PC-9 (cell line): ENCODE results near the gene MYBL2.

Source experiments
- EZH2 ChIP-seq: fragments of 200-600 bp; sonication (generic); IDR thresholded peaks from 2 replicates; pipeline ENCODE4 v1.8.0; 2017; ENCODE audit warnings: antibody characterized with exemption, low read depth
- TF ChIP-seq, protein P1 (sequence below): fragments of 200-600 bp; sonication (generic); conservative IDR thresholded peaks from 2 replicates; pipeline ENCODE4 v1.6.1; 2017; ENCODE audit warnings: mixed run types, antibody characterized with exemption, mild to moderate bottlenecking, moderate library complexity

GRCh38 chr20:43723186-43723585 is 56.3 kb downstream of the MYBL2 start:
- TF ChIP-seq, protein P1, sequence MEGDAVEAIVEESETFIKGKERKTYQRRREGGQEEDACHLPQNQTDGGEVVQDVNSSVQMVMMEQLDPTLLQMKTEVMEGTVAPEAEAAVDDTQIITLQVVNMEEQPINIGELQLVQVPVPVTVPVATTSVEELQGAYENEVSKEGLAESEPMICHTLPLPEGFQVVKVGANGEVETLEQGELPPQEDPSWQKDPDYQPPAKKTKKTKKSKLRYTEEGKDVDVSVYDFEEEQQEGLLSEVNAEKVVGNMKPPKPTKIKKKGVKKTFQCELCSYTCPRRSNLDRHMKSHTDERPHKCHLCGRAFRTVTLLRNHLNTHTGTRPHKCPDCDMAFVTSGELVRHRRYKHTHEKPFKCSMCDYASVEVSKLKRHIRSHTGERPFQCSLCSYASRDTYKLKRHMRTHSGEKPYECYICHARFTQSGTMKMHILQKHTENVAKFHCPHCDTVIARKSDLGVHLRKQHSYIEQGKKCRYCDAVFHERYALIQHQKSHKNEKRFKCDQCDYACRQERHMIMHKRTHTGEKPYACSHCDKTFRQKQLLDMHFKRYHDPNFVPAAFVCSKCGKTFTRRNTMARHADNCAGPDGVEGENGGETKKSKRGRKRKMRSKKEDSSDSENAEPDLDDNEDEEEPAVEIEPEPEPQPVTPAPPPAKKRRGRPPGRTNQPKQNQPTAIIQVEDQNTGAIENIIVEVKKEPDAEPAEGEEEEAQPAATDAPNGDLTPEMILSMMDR = no peak
- TF ChIP-seq EZH2 = no peak
